ENCODE data around the gene SUSD1.

GRCh38 chr9:112093870-112094216 is 81.3 kb downstream of the SUSD1 start:
- TF ChIP-seq POLR2A (IDR thresholded peaks at IDR 0.05; ENCODE audit: low read depth, low read length) (no peak), TAF1 (IDR thresholded peaks at IDR 0.05; ENCODE audit: low read depth, low read length) (no peak)
